ENCODE results near the gene IGF2.

The IGF2 gene

DNA sequence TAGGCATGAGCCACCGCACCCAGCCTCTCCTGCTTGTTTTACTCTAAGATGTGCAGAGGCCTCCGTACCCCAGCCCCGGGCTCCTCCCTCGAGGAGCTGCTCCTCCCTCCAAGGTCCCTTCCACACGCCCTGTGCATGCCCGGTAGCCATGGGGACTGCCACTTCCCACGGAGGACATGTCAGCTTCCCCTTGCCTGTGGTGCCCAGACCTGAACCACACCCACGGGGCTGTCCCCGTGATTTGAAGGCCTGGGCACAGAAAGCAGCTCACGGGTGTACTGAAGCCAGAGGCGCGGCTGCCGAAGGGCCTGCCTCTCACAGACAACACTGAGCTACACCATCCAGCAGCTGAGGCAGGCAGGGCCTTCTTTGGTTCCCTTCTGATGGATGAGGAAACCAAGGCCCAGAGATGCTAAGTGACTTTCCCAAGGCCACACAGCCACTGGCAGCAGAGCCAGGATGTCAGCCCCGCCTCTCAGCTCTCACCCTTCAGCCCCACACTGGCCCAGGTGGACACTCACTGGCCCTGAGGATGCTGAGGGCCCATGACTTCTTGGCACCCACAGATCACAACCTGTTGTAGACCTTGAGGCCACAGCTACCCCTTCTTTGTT lies 14.5 kb upstream of the IGF2 start:
- no peak for DNase-seq

DNA sequence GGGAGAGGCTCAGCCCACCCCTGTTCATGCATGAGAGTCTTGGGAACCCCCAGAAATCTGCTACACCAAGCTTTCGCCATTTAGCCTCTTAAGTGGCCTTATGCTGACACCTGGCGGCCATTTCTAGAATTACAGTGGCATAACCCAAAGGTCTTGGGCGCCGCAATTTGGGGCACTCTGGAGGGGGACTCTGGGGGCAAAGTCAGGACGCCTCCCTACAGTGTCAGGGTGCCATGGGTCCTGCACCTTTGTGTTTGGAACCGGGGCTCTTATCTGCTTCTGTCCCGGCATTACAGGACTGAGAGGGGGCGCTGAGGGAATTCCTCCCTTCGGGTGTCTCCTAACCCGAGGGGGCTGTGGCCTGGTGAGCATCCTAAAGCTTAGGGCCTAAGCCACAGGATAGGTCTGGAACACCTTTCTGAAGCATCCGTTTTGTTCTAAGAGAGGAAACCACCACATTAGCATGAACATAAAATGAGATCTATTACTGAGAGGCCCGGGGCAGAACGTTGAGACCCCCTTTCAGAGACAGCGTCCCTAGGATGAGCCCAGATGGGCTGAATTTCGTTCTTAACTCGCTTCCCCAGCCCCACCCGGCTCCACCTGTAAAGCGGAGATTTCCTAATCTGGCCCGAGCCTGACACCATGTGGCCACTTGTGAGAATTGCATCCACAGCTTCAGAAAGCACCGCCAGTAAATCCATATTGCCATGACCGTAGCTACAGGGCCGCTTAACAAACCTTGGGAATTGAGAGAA lies 12.5 kb upstream of the IGF2 start:
- DNase-seq, result peak; percentile 69

DNA sequence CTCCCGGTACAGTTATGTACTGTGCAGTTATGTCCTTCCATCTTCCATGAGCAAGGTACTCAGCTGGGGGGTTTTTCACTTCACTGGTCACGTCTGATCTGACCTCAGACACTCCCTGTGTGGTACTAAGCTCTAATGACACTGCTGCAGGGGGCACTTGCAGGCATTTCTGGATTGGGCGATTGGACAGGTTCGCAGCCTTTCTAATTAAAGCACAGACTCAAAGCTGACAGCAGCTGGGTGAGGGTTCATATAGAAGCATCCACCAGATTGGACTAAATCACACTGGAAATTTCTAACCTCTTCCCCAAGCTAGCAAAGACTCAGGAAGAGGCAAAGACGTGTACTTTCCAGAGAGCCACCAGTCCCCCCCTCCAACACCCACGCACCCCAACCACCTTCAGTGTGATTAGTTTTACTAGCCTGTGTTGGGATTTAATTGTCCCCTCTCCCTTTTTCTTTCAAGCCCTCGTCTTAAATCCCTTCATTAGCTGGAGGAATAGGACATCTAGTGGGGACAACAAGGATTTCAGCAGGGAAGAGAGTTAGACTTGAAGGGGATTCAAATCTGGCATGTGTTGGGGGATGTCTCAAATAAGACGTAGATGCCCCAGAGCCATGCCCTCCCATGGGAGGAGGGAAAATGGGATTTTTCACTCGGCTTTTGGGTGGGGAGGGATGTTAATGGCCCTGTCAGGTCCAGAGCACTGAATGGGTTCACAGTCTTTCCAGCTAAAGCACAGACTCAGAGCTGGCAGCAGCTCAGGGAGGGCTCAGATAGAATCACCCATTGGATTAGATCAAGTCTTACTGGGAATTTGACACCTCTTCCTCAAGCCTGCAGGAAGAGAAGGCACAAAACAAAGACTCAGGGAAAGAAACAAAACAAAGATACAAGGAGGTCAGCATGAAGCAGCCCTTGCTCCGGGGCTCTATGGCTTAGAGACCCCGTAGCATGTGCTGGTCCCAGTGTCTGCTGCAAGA lies 11.0 kb upstream of the IGF2 start:
- DNase-seq, result no peak

DNA sequence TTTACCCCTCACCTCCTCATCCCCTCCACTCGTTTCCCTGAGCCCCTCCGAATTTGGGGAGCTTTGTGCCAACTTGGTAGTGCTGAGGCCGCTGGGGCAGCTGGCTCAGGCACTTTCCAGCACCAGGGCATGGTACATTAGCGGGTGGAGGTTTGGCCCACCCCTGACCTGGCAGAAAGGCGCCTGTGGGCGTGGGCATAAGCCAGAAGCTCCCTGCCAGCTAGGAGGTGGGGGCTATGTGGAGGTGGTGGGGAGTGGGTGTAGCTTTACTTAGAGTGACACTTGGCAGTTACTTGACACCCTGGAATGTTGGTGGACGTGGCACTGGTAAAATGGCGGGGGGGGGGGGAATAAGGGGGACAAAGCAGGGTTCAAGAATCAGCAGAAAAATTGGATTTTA lies 10.3 kb upstream of the IGF2 start:
- DNase-seq, result no peak

DNA sequence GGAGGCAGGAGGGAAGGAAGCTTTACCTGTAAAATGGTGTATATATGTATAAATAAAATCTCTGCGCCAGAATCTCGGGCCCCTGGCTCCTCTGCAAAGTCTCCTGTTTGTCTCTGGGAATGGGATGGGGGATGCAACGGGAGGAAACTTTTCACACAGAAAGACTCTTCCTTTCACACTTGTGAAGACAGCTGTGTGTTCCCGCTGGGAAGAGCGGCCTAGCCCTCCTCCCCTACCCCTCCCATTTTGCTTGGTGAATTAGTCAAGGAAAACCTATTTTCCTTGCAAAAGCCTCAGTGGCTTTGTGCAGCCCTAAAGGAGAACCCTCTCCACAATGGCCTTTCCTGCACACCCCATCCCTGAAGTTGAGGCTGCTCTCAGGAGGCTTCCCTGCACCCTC lies 9.4 kb upstream of the IGF2 start:
- DNase-seq, result no peak

DNA sequence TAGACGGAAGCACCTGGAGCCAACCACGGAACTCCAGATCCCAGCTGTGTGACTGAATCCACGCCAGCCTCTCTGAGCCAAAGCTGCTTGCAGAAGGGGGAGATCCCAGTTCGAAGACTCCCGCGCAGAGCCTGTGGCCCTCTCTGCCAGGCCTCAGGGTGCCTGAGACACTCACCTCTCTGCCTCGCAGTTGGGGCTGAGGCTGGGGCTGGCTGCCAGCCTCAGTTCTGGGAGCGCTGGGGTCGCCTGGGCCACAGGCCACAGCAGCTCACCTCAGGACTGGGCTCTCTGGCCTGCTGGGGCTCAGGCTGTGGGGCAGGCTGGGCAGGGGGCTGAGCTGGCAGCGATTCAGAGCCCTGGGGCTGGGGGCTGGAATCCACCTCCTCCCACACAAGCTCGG lies 8.2 kb upstream of the IGF2 start:
- DNase-seq, result no peak

DNA sequence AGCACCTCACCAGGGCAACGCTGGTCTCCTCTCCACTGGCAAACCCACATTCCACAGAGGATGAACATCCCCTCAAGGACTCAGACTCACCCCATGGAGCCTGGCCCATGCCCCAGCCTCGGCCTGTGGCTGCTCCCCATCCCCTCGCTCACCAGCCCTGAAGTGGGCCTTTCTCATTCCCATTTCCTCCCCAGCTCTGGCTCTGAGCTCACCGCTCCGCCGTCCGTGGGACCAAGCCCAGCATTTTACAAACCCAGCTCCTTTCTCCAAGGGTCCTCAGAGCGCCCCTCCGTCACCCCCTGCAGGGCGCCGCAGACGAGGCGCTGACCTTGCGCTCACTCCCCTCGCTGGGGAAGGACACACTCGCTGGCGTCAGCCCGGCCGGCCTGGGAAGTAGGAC lies 6.9 kb upstream of the IGF2 start:
- DNase-seq, result no peak

DNA sequence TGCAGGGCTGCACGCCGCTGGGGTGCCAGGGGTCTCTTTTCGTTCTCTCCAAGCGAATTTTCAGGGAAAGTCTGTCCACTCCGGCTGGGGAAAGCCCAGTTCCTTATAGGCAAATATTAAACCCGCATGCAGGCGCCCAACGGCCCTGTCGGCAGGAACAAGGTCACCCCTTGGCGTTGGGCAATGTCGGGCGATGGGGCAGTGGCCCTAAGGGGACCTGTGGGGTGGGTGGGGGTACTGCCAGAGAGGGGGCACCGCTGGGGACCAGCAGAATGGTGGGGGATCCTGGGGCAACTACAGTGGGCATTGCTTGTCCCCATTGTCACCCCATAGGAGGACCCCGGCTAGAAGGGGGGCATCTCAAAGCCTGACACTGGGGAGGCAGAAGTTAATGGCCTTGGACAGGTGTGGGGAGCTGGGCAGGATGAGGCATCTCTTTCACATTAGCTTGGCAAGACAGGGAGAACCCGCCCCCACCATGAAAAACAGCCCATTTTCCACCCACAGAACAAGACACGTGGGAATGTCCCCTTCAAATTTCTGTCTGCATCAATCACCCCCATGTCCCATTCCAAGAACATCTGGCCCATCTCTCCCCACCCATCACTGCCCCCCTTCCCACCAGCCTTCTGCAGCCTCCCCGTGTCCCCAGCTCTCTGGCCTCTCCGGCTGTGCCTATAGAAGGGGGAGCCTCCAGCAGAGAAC lies 5.5 kb upstream of the IGF2 start:
- DNase-seq, result no peak

DNA sequence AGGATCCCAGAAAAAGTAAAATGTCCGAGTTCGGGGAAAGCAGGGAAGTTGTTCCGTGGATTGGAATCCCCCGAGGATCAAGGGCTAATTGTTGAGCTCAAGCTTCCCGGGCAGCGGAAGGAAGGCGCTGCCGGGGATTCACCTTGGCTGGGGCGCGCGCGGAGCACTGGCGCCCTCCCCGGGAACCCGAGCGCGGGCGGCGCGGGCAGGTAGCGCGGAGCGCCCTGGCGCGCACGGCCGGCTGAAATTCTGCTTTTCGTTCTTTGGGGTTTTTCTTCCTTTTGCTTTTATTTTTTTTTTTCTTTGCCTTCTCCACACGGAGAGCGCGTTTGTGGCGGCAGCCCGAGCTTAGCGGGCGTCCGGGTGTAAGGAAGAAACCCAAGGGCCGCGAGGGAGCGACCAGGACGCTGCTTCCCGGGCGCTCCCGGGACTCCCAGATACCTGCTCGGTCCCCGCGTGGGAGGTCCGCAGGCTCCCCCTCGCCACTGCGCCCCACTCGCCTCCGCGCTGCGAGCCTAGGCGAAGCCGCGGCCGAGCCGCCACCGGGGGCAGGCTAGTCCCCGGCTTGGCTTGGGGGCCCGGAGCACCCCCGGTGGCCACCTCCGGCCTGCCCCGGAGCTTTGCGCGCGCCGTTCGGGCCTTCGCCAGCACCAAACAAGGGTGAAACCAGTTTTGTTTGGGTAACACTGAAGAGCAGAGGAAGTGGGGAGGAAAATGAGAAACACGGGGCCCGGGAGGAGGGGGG lies 4.8 kb upstream of the IGF2 start:
- no peak for DNase-seq

DNA sequence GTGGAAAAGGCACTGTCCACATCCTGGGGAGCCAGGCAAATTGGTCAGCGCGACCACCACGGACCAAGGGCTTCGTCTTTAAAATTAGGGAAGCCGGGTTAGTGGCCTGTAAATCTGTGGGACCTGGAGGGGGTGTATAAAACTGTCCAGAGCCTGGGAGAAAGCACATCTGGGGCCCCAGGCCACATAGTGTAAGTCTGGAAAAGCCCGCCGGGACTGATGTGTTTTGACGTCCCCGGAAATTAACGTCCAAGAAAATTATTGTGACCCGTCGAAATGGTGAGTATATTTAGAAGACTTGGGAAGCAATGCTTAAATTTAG lies 4.2 kb upstream of the IGF2 start:
- no peak for DNase-seq

DNA sequence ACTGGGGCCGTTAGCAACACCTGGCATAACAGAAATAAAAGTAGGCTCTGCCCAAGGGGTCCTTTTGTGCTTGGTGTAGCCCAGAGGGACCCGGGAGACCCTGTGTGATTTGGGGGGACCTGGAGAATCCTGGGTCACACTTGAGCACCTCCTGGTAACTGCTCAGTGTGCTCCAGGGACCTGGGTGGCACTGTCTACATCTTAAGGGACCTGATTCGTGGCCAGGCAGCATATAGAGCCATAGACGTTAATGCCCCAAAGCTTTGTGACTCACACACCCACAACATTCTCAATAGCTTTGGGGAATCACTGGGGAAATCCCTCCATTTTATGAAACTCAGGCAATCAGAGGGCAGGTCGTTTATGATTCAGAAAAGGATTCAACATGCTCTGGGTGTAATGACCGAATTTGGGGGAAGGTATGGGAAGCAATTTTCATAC lies 3.6 kb upstream of the IGF2 start:
- DNase-seq, result no peak

DNA sequence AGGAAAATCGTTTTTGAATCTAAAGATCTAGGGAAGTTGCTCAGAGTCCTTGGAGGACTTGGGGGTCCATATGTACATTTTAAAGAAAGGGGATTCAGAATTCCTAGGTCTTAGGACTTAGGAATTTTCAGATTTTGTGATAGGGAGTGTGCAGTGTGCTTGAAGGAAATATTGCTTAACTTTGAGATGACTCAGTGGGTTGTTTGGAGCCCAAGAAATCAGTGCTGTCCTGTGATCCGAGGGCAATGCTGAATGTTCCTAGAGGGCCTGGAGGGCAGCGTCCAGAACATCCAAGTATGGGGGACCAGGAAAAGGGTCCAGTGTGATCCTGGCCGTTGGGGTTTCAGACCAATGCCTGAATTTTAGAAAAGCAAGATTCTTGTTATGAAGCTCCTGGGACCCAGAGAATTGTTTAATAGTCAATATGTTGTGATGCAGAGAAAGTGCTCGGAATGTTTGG lies 3.1 kb upstream of the IGF2 start:
- no peak for DNase-seq

DNA sequence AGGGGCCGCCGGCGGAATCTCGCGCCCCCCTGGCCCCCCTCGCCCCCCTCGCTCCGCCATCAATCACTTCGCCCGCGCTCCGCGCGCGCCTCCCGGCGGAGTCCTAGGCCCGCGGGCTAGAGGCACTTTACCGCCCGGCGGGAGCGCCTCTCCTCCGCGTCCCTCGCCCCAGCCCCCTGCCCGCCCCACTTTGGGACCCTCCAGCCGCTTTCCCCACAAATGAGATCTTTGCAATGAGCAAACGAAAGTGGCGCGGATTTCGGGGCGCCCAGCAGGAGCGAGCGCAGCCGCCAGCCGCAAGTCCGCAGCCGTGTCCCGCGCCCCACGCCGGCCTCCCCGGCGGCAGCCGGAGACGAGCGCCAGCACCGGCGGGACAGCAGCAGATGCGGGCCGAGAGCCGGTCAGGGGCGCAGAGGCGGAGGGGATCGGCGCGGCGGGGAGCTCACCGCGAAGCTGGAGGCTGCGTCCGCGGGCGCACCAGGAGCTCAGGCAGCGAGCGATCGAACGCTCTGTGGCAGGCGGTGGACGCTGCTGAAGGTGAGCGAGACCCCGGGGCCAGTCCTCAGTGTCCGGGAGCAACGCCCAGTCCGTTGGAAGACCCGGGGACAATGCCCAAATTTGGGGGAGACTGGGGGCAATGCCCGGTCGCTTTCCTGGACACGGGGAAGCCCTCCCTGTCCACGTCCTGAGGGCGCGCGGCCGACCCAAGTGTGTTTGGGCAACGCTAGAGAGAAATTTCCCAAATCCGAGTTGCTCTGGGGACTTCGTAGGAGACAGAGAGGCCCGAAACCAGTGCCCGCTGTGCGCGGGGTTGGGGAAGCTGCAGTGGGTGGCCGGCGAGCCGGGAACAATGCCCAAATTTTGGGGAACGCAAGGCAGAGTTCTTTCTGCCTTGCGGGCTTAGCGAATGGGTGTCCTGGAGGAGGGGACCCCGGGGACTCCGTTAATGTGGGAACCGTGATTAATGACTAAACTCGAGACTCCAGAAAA lies 1.5 kb upstream of the IGF2 start:
- no peak for DNase-seq

DNA sequence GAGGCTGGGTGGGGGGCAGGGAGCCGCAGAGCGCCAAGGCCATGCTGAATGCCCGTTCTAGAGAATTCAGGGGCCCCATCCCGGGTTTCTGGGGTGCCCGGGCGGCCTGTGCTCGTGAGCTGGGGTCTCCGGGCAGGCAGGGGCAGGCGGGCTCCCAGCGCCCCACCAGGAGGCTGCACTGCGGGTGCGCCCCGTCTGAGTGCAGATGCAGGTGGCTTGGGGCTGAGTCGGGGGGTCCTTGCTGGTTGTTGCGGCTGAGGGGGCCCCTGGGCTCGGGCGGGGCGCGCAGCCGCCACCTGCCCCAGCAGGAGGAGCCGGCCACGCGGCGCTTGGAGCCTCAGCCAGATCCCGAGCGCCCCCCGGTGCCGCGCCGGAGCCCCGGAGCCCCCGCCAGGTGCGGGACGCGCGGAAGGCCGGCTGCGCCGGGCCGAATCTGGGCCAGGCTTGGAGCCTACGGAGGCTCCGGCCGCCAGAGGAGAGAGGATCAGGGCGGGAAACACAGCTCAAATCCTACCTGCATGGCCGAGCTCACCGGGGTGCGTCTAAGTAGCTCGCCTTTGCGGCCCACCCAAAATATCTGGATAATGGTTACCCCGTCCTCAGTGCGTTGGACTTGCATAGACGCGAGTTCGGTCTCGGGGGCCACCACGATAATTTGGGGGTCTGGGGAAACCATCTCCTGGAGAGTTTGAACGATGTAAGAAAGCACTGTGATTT lies 590 bp upstream of the IGF2 start:
- DNase-seq, result no peak

DNA sequence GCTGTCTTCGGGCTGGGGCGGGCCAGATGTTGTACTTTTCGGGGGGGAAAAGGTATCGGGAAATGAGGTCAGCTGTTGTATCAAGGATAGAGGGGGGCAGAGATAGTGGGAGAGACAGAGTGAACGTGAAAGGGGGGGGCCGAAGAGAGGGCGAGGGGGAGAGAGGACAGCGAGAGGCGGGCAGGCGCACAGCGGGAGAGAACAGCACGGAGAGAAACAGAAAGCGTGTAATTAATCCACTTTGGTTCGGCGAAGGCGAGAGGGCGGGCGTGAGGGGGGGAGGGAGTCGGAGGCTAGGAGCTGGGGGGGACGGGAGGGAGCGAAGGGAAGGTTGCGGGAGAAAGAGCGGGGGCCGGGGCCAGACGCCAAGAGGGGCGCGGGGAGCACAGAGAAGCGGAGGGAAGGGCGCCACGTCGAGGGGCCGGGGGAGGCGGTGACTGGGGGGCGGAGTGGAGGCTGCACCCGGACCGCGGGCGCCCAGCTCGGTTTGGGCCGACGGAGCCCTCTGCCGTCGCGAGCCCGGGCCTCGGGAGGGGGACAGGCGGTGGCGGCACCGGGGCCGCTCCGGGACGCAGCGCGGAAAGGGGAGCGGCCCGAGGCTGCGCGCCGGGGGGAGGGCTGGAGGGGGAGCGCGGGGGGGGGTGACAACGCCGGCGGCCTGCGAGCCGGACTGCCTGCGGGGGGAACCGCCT lies 612 bp downstream of the IGF2 start:
- DNase-seq, result no peak

DNA sequence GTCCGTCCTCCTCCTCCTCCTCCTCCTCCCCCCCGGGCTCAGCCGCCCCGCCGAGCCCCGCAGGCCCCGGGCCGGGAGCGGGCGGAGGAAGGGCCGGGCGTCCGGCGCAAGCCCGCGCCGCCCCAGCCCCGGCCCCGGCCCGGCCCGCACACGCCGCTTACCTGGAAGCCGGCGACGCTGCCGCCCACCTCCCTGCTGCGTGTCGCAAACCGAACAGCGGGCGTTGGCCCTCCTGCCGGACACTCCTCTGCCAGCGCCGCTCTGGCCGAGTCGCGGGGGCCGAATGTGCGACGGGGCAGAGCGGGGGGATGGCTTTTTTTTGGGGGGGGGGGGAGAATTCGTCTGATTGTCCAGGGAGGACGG lies 1.1 kb downstream of the IGF2 start:
- DNase-seq, result no peak

DNA sequence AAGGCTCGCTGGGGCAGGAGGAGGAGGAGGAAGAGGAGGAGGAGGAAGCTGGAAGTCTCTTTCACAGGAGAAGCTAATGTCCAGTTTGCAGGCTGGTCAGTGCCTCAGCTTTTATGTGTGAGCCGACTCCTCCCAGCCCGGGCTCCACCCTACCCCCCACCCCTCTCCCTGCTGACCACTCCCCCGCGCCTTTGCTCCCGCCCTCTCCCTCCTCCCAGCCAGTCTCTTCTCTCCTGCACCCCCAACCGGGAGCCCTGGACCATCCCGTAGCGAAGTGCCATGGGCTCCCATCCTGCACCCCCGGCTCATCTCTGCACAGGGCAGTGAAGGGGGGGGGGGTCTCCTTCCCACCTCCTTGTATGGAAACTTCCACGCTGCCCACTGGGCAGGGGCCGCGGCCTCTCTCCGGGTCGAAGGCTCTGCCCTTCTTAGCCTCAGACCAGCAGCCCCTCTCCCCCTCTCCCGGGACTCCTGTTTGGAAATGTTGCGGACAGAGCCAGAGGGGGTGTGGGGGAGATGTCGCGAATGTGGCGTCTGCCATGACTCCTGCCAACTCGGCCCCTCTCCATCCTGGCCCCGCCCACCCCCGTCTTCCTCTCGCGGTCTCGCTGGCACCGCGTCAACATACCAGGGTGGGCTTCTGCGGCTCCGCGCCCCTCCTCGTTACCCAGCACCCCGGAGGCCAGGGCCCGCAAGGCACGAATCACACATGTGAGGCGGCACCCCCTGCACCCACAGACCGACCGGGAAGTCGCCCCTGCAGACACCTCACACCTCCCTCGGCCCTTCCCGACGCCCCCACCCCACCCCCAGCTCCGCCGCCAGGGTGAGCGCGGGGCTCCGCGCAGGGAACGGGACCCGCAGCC lies 1.8 kb downstream of the IGF2 start:
- no peak for DNase-seq

DNA sequence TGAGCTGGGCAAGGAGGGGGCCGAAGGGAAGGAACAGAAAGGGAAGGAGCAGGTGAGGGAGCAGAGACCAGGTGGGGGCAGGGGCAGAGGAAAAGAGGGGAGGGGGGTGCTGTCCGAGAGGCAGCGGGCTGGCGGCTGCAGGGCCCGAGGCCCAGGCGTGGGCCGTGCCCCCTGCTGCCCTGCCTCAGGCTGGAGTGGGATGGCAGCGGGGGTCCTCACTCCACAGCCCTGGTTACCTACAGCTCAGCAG lies 2.3 kb downstream of the IGF2 start:
- DNase-seq, result no peak
